ENCODE results near the gene ENO2.
A peak's percentile ranks its signal among the peaks of the same experiment; 100 is the strongest.

Gene ENO2

DNA sequence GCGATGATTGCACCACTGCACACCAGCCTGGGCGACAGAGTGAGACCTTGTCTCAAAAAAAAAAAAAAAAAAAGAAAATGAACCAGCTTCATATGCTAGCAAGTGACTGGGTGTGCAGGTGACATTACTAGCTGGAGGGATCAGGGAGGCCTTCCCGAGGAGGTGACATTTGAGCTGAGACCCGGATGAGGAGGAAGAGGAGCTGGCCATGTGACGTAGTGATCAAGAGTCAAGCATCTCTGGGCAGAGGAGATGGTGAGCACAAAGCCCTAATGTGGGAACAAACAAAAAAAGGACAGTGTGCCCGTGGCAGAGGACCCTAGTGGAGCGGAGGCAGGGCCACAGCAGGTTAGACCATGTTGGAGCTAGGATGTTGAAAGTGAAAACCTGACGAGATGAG is 33.2 kb downstream of the ENO2 start:
- H4K20me1 ChIP-seq (ENCODE audit: insufficient read depth, low read length) = no peaks in the 10 kb centered on the region
- no peaks in the 10 kb centered on the region for H3K27me3 ChIP-seq (ENCODE audit: low read depth, low read length)
- no peak overlapping the region for H3K4me2 ChIP-seq (ENCODE audit: low read length)
- TF ChIP-seq, protein P1, sequence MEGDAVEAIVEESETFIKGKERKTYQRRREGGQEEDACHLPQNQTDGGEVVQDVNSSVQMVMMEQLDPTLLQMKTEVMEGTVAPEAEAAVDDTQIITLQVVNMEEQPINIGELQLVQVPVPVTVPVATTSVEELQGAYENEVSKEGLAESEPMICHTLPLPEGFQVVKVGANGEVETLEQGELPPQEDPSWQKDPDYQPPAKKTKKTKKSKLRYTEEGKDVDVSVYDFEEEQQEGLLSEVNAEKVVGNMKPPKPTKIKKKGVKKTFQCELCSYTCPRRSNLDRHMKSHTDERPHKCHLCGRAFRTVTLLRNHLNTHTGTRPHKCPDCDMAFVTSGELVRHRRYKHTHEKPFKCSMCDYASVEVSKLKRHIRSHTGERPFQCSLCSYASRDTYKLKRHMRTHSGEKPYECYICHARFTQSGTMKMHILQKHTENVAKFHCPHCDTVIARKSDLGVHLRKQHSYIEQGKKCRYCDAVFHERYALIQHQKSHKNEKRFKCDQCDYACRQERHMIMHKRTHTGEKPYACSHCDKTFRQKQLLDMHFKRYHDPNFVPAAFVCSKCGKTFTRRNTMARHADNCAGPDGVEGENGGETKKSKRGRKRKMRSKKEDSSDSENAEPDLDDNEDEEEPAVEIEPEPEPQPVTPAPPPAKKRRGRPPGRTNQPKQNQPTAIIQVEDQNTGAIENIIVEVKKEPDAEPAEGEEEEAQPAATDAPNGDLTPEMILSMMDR (IDR thresholded peaks at IDR 0.05; ENCODE audit: low read depth, low read length) = no peak
- no peak for TF ChIP-seq EZH2phosphoT487 (IDR thresholded peaks at IDR 0.05; ENCODE audit: low read depth)
- peaks cover 14% of the 10 kb centered on the region for H3K79me2 ChIP-seq (ENCODE audit: low read length)
- H3K36me3 ChIP-seq (replicated peaks; ENCODE audit: low read depth, low read length) = no peaks in the 10 kb centered on the region
- no peak overlapping the region for H3K27ac ChIP-seq (ENCODE audit: low read length)
- peaks cover 55% of the 10 kb centered on the region for H3K4me1 ChIP-seq (ENCODE audit: low read length)
- no peak overlapping the region for H3K4me3 ChIP-seq (ENCODE audit: low read length)
- H2AFZ ChIP-seq (ENCODE audit: low read depth, low read length) = no peak overlapping the region
- H3K9me3 ChIP-seq (ENCODE audit: insufficient read depth, low read length) = no peaks in the 10 kb centered on the region
- no peak overlapping the region for H3K9ac ChIP-seq (ENCODE audit: low read length)

DNA sequence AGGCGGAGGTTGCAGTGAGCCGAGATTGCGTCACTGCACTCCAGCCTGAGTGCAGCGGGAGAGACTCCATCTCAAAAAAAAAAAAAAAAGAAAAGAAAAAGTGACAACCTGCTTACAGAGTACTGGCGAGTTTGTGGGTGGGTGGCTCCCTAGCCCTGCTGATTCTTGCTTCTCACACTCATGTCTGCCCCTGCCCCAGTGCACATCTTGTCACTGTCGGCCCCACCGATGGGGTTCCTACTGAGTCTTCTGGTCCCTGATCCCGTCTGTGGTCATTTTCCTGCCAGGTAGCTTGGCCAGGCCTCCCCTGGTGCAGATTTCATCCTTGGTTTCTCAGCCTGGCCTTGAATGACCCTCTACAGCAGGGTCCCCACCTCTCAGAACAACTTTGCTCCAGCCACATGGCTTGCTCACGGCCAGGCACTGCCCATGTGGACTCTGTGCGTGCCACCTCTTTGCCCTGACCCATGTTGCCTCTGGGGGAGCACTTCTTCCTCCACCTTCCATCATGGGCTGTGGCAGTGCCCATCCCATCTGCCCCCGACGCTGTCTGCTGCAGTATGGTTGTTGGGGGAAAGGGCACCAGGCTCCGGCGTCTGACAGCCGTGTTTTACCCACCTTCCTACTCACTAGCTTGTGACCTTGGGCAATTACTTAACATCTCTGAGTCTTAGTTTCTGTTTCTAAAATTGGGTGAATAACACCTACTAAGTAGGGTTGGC is 34.7 kb downstream of the ENO2 start:
- Histone ChIP-seq H3K9me3 (ENCODE audit: insufficient read depth, low read length) (no peaks in the 10 kb centered on the region), H3K4me1 (ENCODE audit: low read length) (peaks cover 63% of the 10 kb centered on the region), H3K4me3 (ENCODE audit: low read length) (no peak overlapping the region), H3K79me2 (ENCODE audit: low read length) (peaks cover 14% of the 10 kb centered on the region), H4K20me1 (ENCODE audit: insufficient read depth, low read length) (peaks cover under 1% of the 10 kb centered on the region; the same call in 1 of the 2 replicates), H3K27me3 (ENCODE audit: low read depth, low read length) (no peaks in the 10 kb centered on the region), H3K4me2 (ENCODE audit: low read length) (0 out of 2 replicates have a peak overlapping the region, but pooled peaks have one; percentile 19), H3K9ac (ENCODE audit: low read length) (no peak overlapping the region), H3K36me3 (replicated peaks; ENCODE audit: low read depth, low read length) (no peaks in the 10 kb centered on the region), H2AFZ (ENCODE audit: low read depth, low read length) (no peak overlapping the region), H3K27ac (ENCODE audit: low read length) (no peak overlapping the region)
- no peak for TF ChIP-seq EZH2phosphoT487 (IDR thresholded peaks at IDR 0.05; ENCODE audit: low read depth)
- TF ChIP-seq, protein P1 (IDR thresholded peaks at IDR 0.05; ENCODE audit: low read depth, low read length) = no peak; the same call in 1 of the 2 replicates

DNA sequence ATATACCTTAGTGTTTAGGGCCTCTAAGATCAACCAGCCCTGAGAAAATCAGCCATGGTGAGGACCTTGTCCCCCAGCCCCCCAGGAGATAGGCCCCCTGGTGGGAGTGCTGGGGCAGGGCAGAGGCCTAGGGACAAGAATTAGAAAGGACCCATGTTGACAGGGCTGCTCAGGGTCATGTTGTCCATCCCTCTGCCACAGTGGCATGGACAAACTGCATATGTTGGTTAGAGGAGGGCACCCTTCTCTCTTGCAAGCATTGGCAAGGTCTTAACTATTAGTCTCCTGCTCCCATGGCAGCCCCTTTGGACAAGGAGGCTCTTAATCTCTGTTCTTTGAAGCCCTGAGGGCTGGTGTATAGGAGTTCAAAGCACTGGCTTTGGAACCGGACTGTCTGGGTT is 36.0 kb downstream of the ENO2 start:
- Histone ChIP-seq H3K27me3 (ENCODE audit: low read depth, low read length) (no peaks in the 10 kb centered on the region), H2AFZ (ENCODE audit: low read depth, low read length) (peak overlapping the region; percentile 48; the same call in 1 of the 2 replicates), H3K4me2 (ENCODE audit: low read length) (peak overlapping the region; percentile 94), H3K79me2 (ENCODE audit: low read length) (peaks cover 14% of the 10 kb centered on the region), H3K4me3 (ENCODE audit: low read length) (peak overlapping the region; percentile 84), H3K27ac (ENCODE audit: low read length) (peak overlapping the region; percentile 59), H3K36me3 (replicated peaks; ENCODE audit: low read depth, low read length) (peaks cover 3% of the 10 kb centered on the region), H3K9ac (ENCODE audit: low read length) (peak overlapping the region; percentile 87), H4K20me1 (ENCODE audit: insufficient read depth, low read length) (peaks cover 4% of the 10 kb centered on the region; the same call in 1 of the 2 replicates), H3K9me3 (ENCODE audit: insufficient read depth, low read length) (no peaks in the 10 kb centered on the region), H3K4me1 (ENCODE audit: low read length) (peaks cover 60% of the 10 kb centered on the region)
- TF ChIP-seq, protein P1 (IDR thresholded peaks at IDR 0.05; ENCODE audit: low read depth, low read length) = peak; percentile 44
- TF ChIP-seq EZH2phosphoT487 (IDR thresholded peaks at IDR 0.05; ENCODE audit: low read depth) = no peak

DNA sequence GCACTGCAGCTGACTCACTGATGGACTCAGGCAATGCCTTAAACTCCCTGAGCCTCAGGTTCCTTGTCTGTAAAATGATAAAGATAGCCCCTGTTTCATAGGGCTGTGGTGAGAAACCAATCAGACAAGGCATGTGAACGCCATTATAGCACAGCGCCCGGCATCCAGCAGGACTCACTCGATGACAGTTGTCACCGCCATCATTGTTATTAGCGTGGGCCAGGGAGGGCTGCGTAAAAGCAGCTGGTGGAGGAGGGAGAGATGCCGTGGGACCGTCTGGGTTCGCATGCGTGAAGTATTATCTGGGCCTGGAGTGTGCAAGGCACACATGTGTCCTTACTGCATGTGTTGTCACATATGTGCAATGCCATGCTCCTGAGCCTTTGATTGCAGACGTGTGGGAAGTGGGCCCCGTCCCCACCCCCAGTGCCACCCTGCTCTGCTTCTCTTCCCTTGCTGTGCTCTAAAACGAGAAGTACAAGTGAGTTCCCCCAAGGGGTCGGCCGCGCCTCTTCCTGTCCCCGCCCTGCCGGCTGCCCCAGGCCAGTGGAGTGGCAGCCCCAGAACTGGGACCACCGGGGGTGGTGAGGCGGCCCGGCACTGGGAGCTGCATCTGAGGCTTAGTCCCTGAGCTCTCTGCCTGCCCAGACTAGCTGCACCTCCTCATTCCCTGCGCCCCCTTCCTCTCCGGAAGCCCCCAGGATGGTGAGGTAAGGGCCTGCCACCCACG is 36.6 kb downstream of the ENO2 start, which contains the start of gene PTPN6:
Gene PTPN6 (plus strand): TSS at position 546 of the 730 bp plus-strand sequence. CDS start 157 bp downstream, at position 703.
- peaks cover 6% of the 10 kb centered on the region for H3K36me3 ChIP-seq (replicated peaks; ENCODE audit: low read depth, low read length)
- H3K4me1 ChIP-seq (ENCODE audit: low read length) = peaks cover 54% of the 10 kb centered on the region
- peak within 1 kb of the TSS; percentile 59 for H3K27ac ChIP-seq (ENCODE audit: low read length)
- H4K20me1 ChIP-seq (ENCODE audit: insufficient read depth, low read length) = peaks cover 4% of the 10 kb centered on the region; the same call in 1 of the 2 replicates
- H3K9me3 ChIP-seq (ENCODE audit: insufficient read depth, low read length) = no peaks in the 10 kb centered on the region
- H3K27me3 ChIP-seq (ENCODE audit: low read depth, low read length) = no peaks in the 10 kb centered on the region
- H2AFZ ChIP-seq (ENCODE audit: low read depth, low read length) = peak within 1 kb of the TSS; percentile 48; the same call in 1 of the 2 replicates
- peak within 1 kb of the TSS; percentile 84 for H3K4me3 ChIP-seq (ENCODE audit: low read length)
- H3K9ac ChIP-seq (ENCODE audit: low read length) = peak within 1 kb of the TSS; percentile 87
- peaks cover 14% of the 10 kb centered on the region for H3K79me2 ChIP-seq (ENCODE audit: low read length)
- peak within 1 kb of the TSS; percentile 94 for H3K4me2 ChIP-seq (ENCODE audit: low read length)
- TF ChIP-seq, protein P1 (IDR thresholded peaks at IDR 0.05; ENCODE audit: low read depth, low read length) = no peak
- TF ChIP-seq EZH2phosphoT487 (IDR thresholded peaks at IDR 0.05; ENCODE audit: low read depth) = no peak

Measured in OCI-LY3 (cell line).